Endothelial cell (in vitro differentiated cells): ENCODE data around the gene SNX27. TPM values are rescaled to one million over a fixed set of nuclear protein-coding genes. Genes with fewer than 3 reads are reported as not detected.

Experiments used
- DNase-seq: peaks from one replicate; pipeline ENCODE4 v3.0.0; 2021; ENCODE audit warnings: low spot score
- H3K27ac Mint-ChIP-seq: one replicate; pipeline ENCODE4 v1.8.0; 2021; ENCODE audit warnings: mixed read lengths, inconsistent platforms; ENCODE audit not compliant: unreplicated experiment
- H3K27me3 Mint-ChIP-seq: one replicate; pipeline ENCODE4 v1.8.0; 2021; ENCODE audit warnings: mild to moderate bottlenecking, moderate library complexity, mixed read lengths, inconsistent platforms; ENCODE audit not compliant: unreplicated experiment
- H3K36me3 Mint-ChIP-seq: one replicate; pipeline ENCODE4 v1.8.0; 2021; ENCODE audit warnings: mild to moderate bottlenecking, low read depth, mixed read lengths, inconsistent platforms; ENCODE audit not compliant: unreplicated experiment
- H3K4me1 Mint-ChIP-seq: one replicate; pipeline ENCODE4 v1.8.0; 2021; ENCODE audit warnings: mild to moderate bottlenecking, mixed read lengths, inconsistent platforms; ENCODE audit not compliant: unreplicated experiment
- H3K4me3 Mint-ChIP-seq: one replicate; pipeline ENCODE4 v1.8.0; 2021; ENCODE audit warnings: mild to moderate bottlenecking, mixed read lengths, inconsistent platforms; ENCODE audit not compliant: unreplicated experiment
- H3K9me3 Mint-ChIP-seq: one replicate; pipeline ENCODE4 v1.8.0; 2021; ENCODE audit warnings: mixed read lengths, inconsistent platforms; ENCODE audit not compliant: unreplicated experiment
- CTCF ChIP-seq: fragments of 200-600 bp; sonication (generic); IDR thresholded peaks from one replicate; pipeline ENCODE4 v1.5.0; 2021; ENCODE audit warnings: antibody characterized with exemption; ENCODE audit not compliant: unreplicated experiment
- total RNA-seq: library from RNA; stranded (reverse); fragmentation: NEBNext Ultra II Directional; extraction: Animal tissue kit (Norgen Biotek cat#: 25700); gene quantifications from one replicate; pipeline ENCODE4 v1.2.1, GENCODE V29; 2021; ENCODE audit not compliant: unreplicated experiment

SNX27 gene
- total RNA-seq, 1 donor from 2014 or later = 28.9 TPM

- no peaks in the 10 kb centered on the region for H3K9me3 Mint-ChIP-seq
- no peaks in the 10 kb centered on the region for H3K27me3 Mint-ChIP-seq
- H3K4me1 Mint-ChIP-seq = peaks cover 2% of the 10 kb centered on the region
- peaks cover 7% of the 10 kb centered on the region for H3K36me3 Mint-ChIP-seq
- H3K4me3 Mint-ChIP-seq = no peak overlapping the region
- H3K27ac Mint-ChIP-seq = peak overlapping the region; percentile 23
- DNase-seq = no peak
- TF ChIP-seq CTCF = no peak
These were observed 74.7 kb downstream of the SNX27 start for GRCh38 chr1:151686561-151686960.

GRCh38 chr1:151689494-151689893 lies 77.6 kb downstream of the SNX27 start:
- H3K27ac Mint-ChIP-seq = no peak overlapping the region
- no peak for DNase-seq
- no peaks in the 10 kb centered on the region for H3K9me3 Mint-ChIP-seq
- peaks cover 10% of the 10 kb centered on the region for H3K4me1 Mint-ChIP-seq
- no peak for TF ChIP-seq CTCF
- H3K27me3 Mint-ChIP-seq = no peaks in the 10 kb centered on the region
- peaks cover 7% of the 10 kb centered on the region for H3K36me3 Mint-ChIP-seq
- H3K4me3 Mint-ChIP-seq = no peak overlapping the region

- TF ChIP-seq CTCF = no peak
- peaks cover 25% of the 10 kb centered on the region for H3K4me1 Mint-ChIP-seq
- H3K9me3 Mint-ChIP-seq = no peaks in the 10 kb centered on the region
- DNase-seq = no peak
- peak overlapping the region; percentile 94 for H3K27ac Mint-ChIP-seq
- no peak overlapping the region for H3K4me3 Mint-ChIP-seq
- H3K27me3 Mint-ChIP-seq = peaks cover 2% of the 10 kb centered on the region
- peaks cover 4% of the 10 kb centered on the region for H3K36me3 Mint-ChIP-seq
These were observed 80.4 kb downstream of the SNX27 start for GRCh38 chr1:151692226-151692625.

GRCh38 chr1:151693057-151693651 lies 81.3 kb downstream of the SNX27 start:
- no peak for DNase-seq
- Mint-ChIP-seq H3K4me3 (peak overlapping the region; percentile 3), H3K36me3 (peaks cover 4% of the 10 kb centered on the region), H3K4me1 (peaks cover 25% of the 10 kb centered on the region), H3K27me3 (peaks cover 2% of the 10 kb centered on the region), H3K27ac (peak overlapping the region; percentile 94), H3K9me3 (no peaks in the 10 kb centered on the region)
- no peak for TF ChIP-seq CTCF

- Mint-ChIP-seq H3K4me3 (no peak overlapping the region), H3K27ac (no peak overlapping the region), H3K36me3 (peaks cover 11% of the 10 kb centered on the region), H3K27me3 (peaks cover 11% of the 10 kb centered on the region), H3K9me3 (no peaks in the 10 kb centered on the region), H3K4me1 (peaks cover 23% of the 10 kb centered on the region)
- no peak for DNase-seq
- no peak for TF ChIP-seq CTCF
These were observed 89.7 kb downstream of the SNX27 start for GRCh38 chr1:151701515-151701914.
